CD4-positive, CD25-positive, alpha-beta regulatory T cell (primary cell): ENCODE data around the gene MICAL3. TPM values are rescaled to one million over a fixed set of nuclear protein-coding genes. Genes with fewer than 3 reads are reported as not detected.

Source experiments
- ATAC-seq, 2 donors: fragments of 150-1000 bp; cut with Tn5 transposase; one replicate each; pipeline ENCODE4 v1.10.0; 2021; ENCODE audit warnings: low read depth in 2 of 2, moderate number of reproducible peaks in 2 of 2, moderate library complexity in 1 of 2
- DNase-seq, 3 donors: peaks; one replicate each; pipeline versions ENCODE4 v3.0.0 to v3.0.0-alpha.2; 2012 to 2022; ENCODE audit warnings: mixed read lengths in 1 of 3
- H3K27ac ChIP-seq: one replicate; pipeline ENCODE4 v1.7.0; 2013; ENCODE audit warnings: mild to moderate bottlenecking, low read length; ENCODE audit not compliant: insufficient read depth, poor library complexity, severe bottlenecking
- H3K27me3 ChIP-seq: one replicate; pipeline ENCODE4 v1.7.0; 2013; ENCODE audit warnings: low read length; ENCODE audit not compliant: control insufficient read depth, insufficient read depth
- H3K36me3 ChIP-seq: one replicate; pipeline ENCODE4 v1.7.0; 2013; ENCODE audit warnings: mild to moderate bottlenecking, low read length, moderate library complexity; ENCODE audit not compliant: control insufficient read depth, insufficient read depth
- H3K4me1 ChIP-seq: 2 replicates; pipeline ENCODE4 v1.7.0; 2013; ENCODE audit warnings: mild to moderate bottlenecking, low read length; ENCODE audit not compliant: insufficient read depth, control insufficient read depth, poor library complexity, severe bottlenecking
- H3K4me3 ChIP-seq: one replicate; pipeline ENCODE4 v1.7.0; 2013; ENCODE audit warnings: low read depth, mild to moderate bottlenecking, low read length, moderate library complexity
- H3K9me3 ChIP-seq, 2 experiments: 1 replicate in 1 of 2; 2 replicates in 1 of 2; pipeline ENCODE4 v1.7.0; 2013; ENCODE audit warnings: low read length in 2 of 2, mild to moderate bottlenecking in 1 of 2, moderate library complexity in 1 of 2; ENCODE audit not compliant: control insufficient read depth in 2 of 2
- H3K27ac Mint-ChIP-seq, 3 donors: one replicate each; pipeline ENCODE4 v1.8.0; 2020 to 2022; ENCODE audit warnings: mild to moderate bottlenecking in 3 of 3, mixed read lengths in 3 of 3, moderate library complexity in 2 of 3
- H3K27me3 Mint-ChIP-seq: one replicate; pipeline ENCODE4 v1.8.0; 2022; ENCODE audit warnings: mild to moderate bottlenecking, mixed read lengths
- H3K36me3 Mint-ChIP-seq: one replicate; pipeline ENCODE4 v1.8.0; 2020; ENCODE audit warnings: mixed read lengths
- H3K4me1 Mint-ChIP-seq, 4 donors: one replicate each; pipeline ENCODE4 v1.8.0; 2020 to 2022; ENCODE audit warnings: mixed read lengths in 4 of 4, mild to moderate bottlenecking in 1 of 4
- H3K4me3 Mint-ChIP-seq, 4 donors: one replicate each; pipeline ENCODE4 v1.8.0; 2020 to 2022; ENCODE audit warnings: mild to moderate bottlenecking in 4 of 4, mixed read lengths in 4 of 4, moderate library complexity in 3 of 4
- H3K9me3 Mint-ChIP-seq, 7 donors: one replicate each; pipeline ENCODE4 v1.8.0; 2020 to 2022; ENCODE audit warnings: mixed read lengths in 7 of 7, mild to moderate bottlenecking in 3 of 7, moderate library complexity in 2 of 7
- polyA plus RNA-seq, 4 donors: library from polyadenylated mRNA; unstranded; fragments of 300-500 nt; fragmentation: Illumina TruSeq; gene quantifications; one replicate each; pipeline ENCODE4 v1.2.3, GENCODE V29; 2021
- total RNA-seq: library from RNA; stranded (reverse); gene quantifications from one replicate; pipeline ENCODE4 v1.2.3, GENCODE V29; 2022

Gene MICAL3
- total and polyA plus RNA-seq, 5 donors from 2014 or later, result 0.71 to 39.9 (median 1.8) TPM

GRCh38 chr22:17744430-17744829 lies 279.9 kb downstream of the MICAL3 start:
- H3K27ac Mint-ChIP-seq, result no peak overlapping the region
- no peak for ATAC-seq

GRCh38 chr22:17743661-17744411 lies 280.5 kb downstream of the MICAL3 start:
- peaks cover 0 to 4% (median 4%) of the 10 kb centered on the region in 4 donors for H3K4me1 Mint-ChIP-seq
- H3K36me3 Mint-ChIP-seq, result peaks cover 4% of the 10 kb centered on the region
- H3K9me3 Mint-ChIP-seq, result peaks cover 0 to 1% (median 0%) of the 10 kb centered on the region in 7 donors
- no peak overlapping the region for H3K4me3 Mint-ChIP-seq
- H3K27me3 Mint-ChIP-seq, result no peaks in the 10 kb centered on the region
- no peak for ATAC-seq
- H3K27ac ChIP-seq, result no peak overlapping the region
- no peaks in the 10 kb centered on the region for H3K27me3 ChIP-seq
- peaks cover 15% of the 10 kb centered on the region for H3K36me3 ChIP-seq
- DNase-seq, result no peak
- H3K4me1 ChIP-seq, result no peaks in the 10 kb centered on the region
- no peaks in the 10 kb centered on the region for H3K9me3 ChIP-seq
- no peak overlapping the region for H3K27ac Mint-ChIP-seq
- no peak overlapping the region for H3K4me3 ChIP-seq

More at GRCh38 chr22:17744430-17744829, 279.9 kb downstream of the MICAL3 start:
- Mint-ChIP-seq H3K4me1 (peaks cover 3 to 4% (median 4%) of the 10 kb centered on the region in 4 donors), H3K9me3 (peaks cover 0 to 1% (median 0%) of the 10 kb centered on the region in 7 donors), H3K27me3 (no peaks in the 10 kb centered on the region), H3K36me3 (peaks cover 4% of the 10 kb centered on the region), H3K4me3 (no peak overlapping the region)
- H3K36me3 ChIP-seq, result peaks cover 10% of the 10 kb centered on the region
- no peaks in the 10 kb centered on the region for H3K9me3 ChIP-seq
- no peak for DNase-seq
- H3K4me3 ChIP-seq, result no peak overlapping the region
- H3K27me3 ChIP-seq, result no peaks in the 10 kb centered on the region
- no peaks in the 10 kb centered on the region for H3K4me1 ChIP-seq
- H3K27ac ChIP-seq, result no peak overlapping the region

- Histone ChIP-seq H3K27ac (peak overlapping the region; percentile 5), H3K4me1 (no peaks in the 10 kb centered on the region), H3K4me3 (no peak overlapping the region), H3K36me3 (peaks cover 28% of the 10 kb centered on the region), H3K9me3 (no peaks in the 10 kb centered on the region), H3K27me3 (no peaks in the 10 kb centered on the region)
- Mint-ChIP-seq H3K27ac (no peak overlapping the region), H3K36me3 (peaks cover 8% of the 10 kb centered on the region), H3K27me3 (no peaks in the 10 kb centered on the region), H3K9me3 (peaks cover 0 to under 1% (median 0%) of the 10 kb centered on the region in 7 donors), H3K4me1 (peaks cover 0 to 4% (median 4%) of the 10 kb centered on the region in 4 donors), H3K4me3 (no peak overlapping the region)
- ATAC-seq, result peak; percentile 54 to 72
- peak; percentile 44 to 66 (median 49) for DNase-seq
Observed at GRCh38 chr22:17742527-17742902, 281.8 kb downstream of the MICAL3 start.

- peak overlapping the region in 1 of 3 donors; percentile 49 for H3K27ac Mint-ChIP-seq
- Histone ChIP-seq H3K27me3 (no peaks in the 10 kb centered on the region), H3K36me3 (peaks cover 32% of the 10 kb centered on the region), H3K4me1 (no peaks in the 10 kb centered on the region), H3K9me3 (no peaks in the 10 kb centered on the region), H3K4me3 (no peak overlapping the region), H3K27ac (no peak overlapping the region)
- no peak for DNase-seq
- H3K36me3 Mint-ChIP-seq, result peaks cover 8% of the 10 kb centered on the region
- ATAC-seq, result no peak
- no peaks in the 10 kb centered on the region for H3K27me3 Mint-ChIP-seq
- H3K4me3 Mint-ChIP-seq, result peak overlapping the region in 1 of 4 donors; percentile 51
- H3K9me3 Mint-ChIP-seq, result no peaks in the 10 kb centered on the region
- H3K4me1 Mint-ChIP-seq, result peaks cover 0 to 4% (median 4%) of the 10 kb centered on the region in 4 donors
Observed at GRCh38 chr22:17741866-17742526, 282.4 kb downstream of the MICAL3 start.

GRCh38 chr22:17739196-17739975 lies 285.0 kb downstream of the MICAL3 start:
- Histone ChIP-seq H3K4me3 (no peak overlapping the region), H3K36me3 (peaks cover 49% of the 10 kb centered on the region), H3K9me3 (no peaks in the 10 kb centered on the region), H3K4me1 (peaks cover under 1% of the 10 kb centered on the region), H3K27me3 (no peaks in the 10 kb centered on the region), H3K27ac (no peak overlapping the region)
- no peak for DNase-seq
- H3K27me3 Mint-ChIP-seq, result no peaks in the 10 kb centered on the region
- no peak for ATAC-seq
- peaks cover 0 to 6% (median 2%) of the 10 kb centered on the region in 4 donors for H3K4me1 Mint-ChIP-seq
- H3K27ac Mint-ChIP-seq, result no peak overlapping the region
- H3K36me3 Mint-ChIP-seq, result peaks cover 11% of the 10 kb centered on the region
- no peaks in the 10 kb centered on the region for H3K9me3 Mint-ChIP-seq
- H3K4me3 Mint-ChIP-seq, result no peak overlapping the region

- Mint-ChIP-seq H3K4me1 (peaks cover 0 to 14% (median 4%) of the 10 kb centered on the region in 4 donors), H3K27me3 (no peaks in the 10 kb centered on the region), H3K4me3 (no peak overlapping the region), H3K36me3 (peaks cover 16% of the 10 kb centered on the region), H3K9me3 (no peaks in the 10 kb centered on the region), H3K27ac (no peak overlapping the region)
- Histone ChIP-seq H3K9me3 (no peaks in the 10 kb centered on the region), H3K4me3 (no peak overlapping the region), H3K36me3 (peaks cover 53% of the 10 kb centered on the region), H3K4me1 (peaks cover 5% of the 10 kb centered on the region), H3K27me3 (no peaks in the 10 kb centered on the region), H3K27ac (no peak overlapping the region)
- ATAC-seq (no peak), DNase-seq (no peak)
Observed at GRCh38 chr22:17738386-17739128, 285.8 kb downstream of the MICAL3 start.
